KMS-11 (cell line): ENCODE data around the gene HIPK4.

Experiments used
- H2AFZ ChIP-seq: fragments of 200-600 bp; sonication (generic); 2 replicates; pipeline ENCODE4 v1.6.1; 2016; ENCODE audit warnings: antibody characterized with exemption, mixed run types, low read depth
- H3K27ac ChIP-seq: fragments of 200-600 bp; sonication (generic); 2 replicates; pipeline ENCODE4 v1.6.1; 2016; ENCODE audit warnings: mild to moderate bottlenecking, mixed run types
- H3K27me3 ChIP-seq: fragments of 200-600 bp; sonication (generic); 2 replicates; pipeline ENCODE4 v1.6.1; 2017; ENCODE audit warnings: mild to moderate bottlenecking, low read depth, mixed run types, moderate library complexity; ENCODE audit not compliant: insufficient read depth
- H3K36me3 ChIP-seq: fragments of 200-600 bp; sonication (generic); 2 replicates; pipeline ENCODE4 v1.6.1; 2017; ENCODE audit warnings: mild to moderate bottlenecking, mixed run types; ENCODE audit not compliant: insufficient read depth
- H3K4me1 ChIP-seq: fragments of 200-600 bp; sonication (generic); 2 replicates; pipeline ENCODE4 v1.6.1; 2016; ENCODE audit warnings: mild to moderate bottlenecking, low read depth, mixed run types; ENCODE audit not compliant: poor library complexity, severe bottlenecking
- H3K4me2 ChIP-seq: fragments of 200-600 bp; sonication (generic); 2 replicates; pipeline ENCODE4 v1.7.0; 2016; ENCODE audit warnings: mild to moderate bottlenecking, mixed run types
- H3K4me3 ChIP-seq: fragments of 200-600 bp; sonication (generic); IDR thresholded peaks from 2 replicates; pipeline ENCODE4 v1.6.1; 2017; ENCODE audit warnings: low read depth, low read length, mixed read lengths; ENCODE audit not compliant: insufficient read depth
- H3K79me2 ChIP-seq: fragments of 200-600 bp; sonication (generic); 2 replicates; pipeline ENCODE4 v1.6.1; 2016; ENCODE audit warnings: low read depth, mixed run types; ENCODE audit not compliant: insufficient read depth
- H3K9ac ChIP-seq: fragments of 200-600 bp; sonication (generic); 2 replicates; pipeline ENCODE4 v1.6.1; 2016; ENCODE audit warnings: mild to moderate bottlenecking, mixed run types
- H4K20me1 ChIP-seq: fragments of 200-600 bp; sonication (generic); 2 replicates; pipeline ENCODE4 v1.6.1; 2016; ENCODE audit warnings: mild to moderate bottlenecking, mixed run types; ENCODE audit not compliant: insufficient read depth
- TF ChIP-seq, protein P1 (sequence below): fragments of 200-600 bp; sonication (generic); conservative IDR thresholded peaks from 2 replicates; pipeline ENCODE4 v1.6.1; 2017; ENCODE audit warnings: low read depth, mild to moderate bottlenecking, antibody characterized with exemption, low read length, moderate library complexity, mixed read lengths

The HIPK4 gene

GRCh38 chr19:40415768-40416167 is 25.8 kb upstream of the HIPK4 start:
- Histone ChIP-seq H3K27ac (no peak overlapping the region), H4K20me1 (no peaks in the 10 kb centered on the region), H3K4me1 (peaks cover 13% of the 10 kb centered on the region), H2AFZ (no peak overlapping the region), H3K27me3 (no peaks in the 10 kb centered on the region), H3K4me3 (no peak overlapping the region), H3K36me3 (no peaks in the 10 kb centered on the region), H3K9ac (no peak overlapping the region), H3K79me2 (no peaks in the 10 kb centered on the region), H3K4me2 (no peak overlapping the region)
- TF ChIP-seq, protein P1, sequence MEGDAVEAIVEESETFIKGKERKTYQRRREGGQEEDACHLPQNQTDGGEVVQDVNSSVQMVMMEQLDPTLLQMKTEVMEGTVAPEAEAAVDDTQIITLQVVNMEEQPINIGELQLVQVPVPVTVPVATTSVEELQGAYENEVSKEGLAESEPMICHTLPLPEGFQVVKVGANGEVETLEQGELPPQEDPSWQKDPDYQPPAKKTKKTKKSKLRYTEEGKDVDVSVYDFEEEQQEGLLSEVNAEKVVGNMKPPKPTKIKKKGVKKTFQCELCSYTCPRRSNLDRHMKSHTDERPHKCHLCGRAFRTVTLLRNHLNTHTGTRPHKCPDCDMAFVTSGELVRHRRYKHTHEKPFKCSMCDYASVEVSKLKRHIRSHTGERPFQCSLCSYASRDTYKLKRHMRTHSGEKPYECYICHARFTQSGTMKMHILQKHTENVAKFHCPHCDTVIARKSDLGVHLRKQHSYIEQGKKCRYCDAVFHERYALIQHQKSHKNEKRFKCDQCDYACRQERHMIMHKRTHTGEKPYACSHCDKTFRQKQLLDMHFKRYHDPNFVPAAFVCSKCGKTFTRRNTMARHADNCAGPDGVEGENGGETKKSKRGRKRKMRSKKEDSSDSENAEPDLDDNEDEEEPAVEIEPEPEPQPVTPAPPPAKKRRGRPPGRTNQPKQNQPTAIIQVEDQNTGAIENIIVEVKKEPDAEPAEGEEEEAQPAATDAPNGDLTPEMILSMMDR, result no peak

DNA sequence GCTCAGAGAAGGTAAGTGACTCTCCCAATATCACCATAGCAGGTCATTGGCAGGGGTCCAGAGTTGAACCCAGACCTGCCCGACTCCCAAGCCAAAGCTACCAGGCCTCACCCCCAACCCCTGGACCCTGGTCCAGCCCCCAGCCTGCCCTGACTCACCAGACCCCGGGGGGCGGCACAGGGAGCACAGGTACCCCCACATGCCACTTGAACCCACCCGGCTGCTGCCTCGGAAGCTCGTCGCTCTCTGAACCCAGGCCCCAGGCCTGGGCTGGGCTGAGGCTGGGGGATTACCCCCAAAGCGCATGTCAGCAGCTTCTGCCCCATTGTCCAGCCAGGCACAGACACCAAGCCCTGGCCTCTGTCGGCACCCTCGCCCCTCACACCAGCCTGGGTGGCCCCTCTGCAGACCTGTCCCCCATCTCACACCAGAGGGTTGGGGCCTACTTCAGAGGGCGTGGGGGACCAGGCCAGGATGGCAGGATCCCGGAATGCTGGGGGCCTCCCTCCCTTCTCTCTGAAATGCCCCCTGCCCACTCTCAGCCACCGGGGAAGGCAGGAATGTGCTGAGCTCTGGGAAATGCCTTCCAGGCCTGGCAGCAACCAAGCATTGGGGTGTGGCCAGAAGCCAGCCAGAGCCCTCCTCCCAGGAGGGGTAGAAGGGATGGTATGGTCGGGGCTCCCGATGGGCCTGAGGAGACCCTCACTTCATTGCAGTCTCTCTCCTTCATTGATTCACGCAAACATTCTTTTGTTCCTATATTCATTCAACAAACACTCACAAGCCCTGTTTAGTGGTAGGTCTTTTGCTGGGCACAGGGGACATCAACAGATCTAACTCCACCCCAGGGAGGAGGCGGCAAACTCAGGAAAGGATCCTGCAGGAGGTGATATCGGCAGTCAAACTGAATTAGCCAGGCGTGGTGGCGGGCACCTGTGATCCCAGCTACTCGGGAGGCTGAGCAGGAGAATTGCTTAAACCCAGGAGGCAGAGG is 24.9 kb upstream of the HIPK4 start:
- Histone ChIP-seq H3K4me2 (no peak overlapping the region), H3K4me1 (peaks cover 13% of the 10 kb centered on the region), H3K79me2 (no peaks in the 10 kb centered on the region), H3K9ac (no peak overlapping the region), H3K27me3 (no peaks in the 10 kb centered on the region), H3K27ac (no peak overlapping the region), H3K4me3 (no peak overlapping the region), H2AFZ (0 out of 2 replicates have a peak overlapping the region, but pooled peaks have one; percentile 6), H4K20me1 (no peaks in the 10 kb centered on the region), H3K36me3 (no peaks in the 10 kb centered on the region)
- TF ChIP-seq, protein P1, result no peak

- Histone ChIP-seq H3K27ac (no peak within 1 kb of the TSS), H3K4me2 (no peak within 1 kb of the TSS), H3K79me2 (no peaks in the 10 kb centered on the region), H3K4me3 (no peak within 1 kb of the TSS), H3K27me3 (no peaks in the 10 kb centered on the region), H4K20me1 (no peaks in the 10 kb centered on the region), H3K9ac (no peak within 1 kb of the TSS), H3K4me1 (peaks cover 13% of the 10 kb centered on the region), H3K36me3 (no peaks in the 10 kb centered on the region), H2AFZ (no peak within 1 kb of the TSS)
- TF ChIP-seq, protein P1, result no peak
Measured at GRCh38 chr19:40413291-40413845, 23.4 kb upstream of the HIPK4 start, which contains the start of gene PRX. Gene PRX (minus strand): TSS chr19:40413378. CDS start chr19:40407932, 5,446 bp downstream.

GRCh38 chr19:40412866-40413265 is 22.9 kb upstream of the HIPK4 start:
- H3K9ac ChIP-seq, result no peak overlapping the region
- no peak overlapping the region for H3K4me2 ChIP-seq
- no peak overlapping the region for H3K4me3 ChIP-seq
- H3K36me3 ChIP-seq, result no peaks in the 10 kb centered on the region
- H3K4me1 ChIP-seq, result peaks cover 13% of the 10 kb centered on the region
- TF ChIP-seq, protein P1, result no peak
- no peak overlapping the region for H3K27ac ChIP-seq
- no peaks in the 10 kb centered on the region for H4K20me1 ChIP-seq
- no peak overlapping the region for H2AFZ ChIP-seq
- no peaks in the 10 kb centered on the region for H3K79me2 ChIP-seq
- no peaks in the 10 kb centered on the region for H3K27me3 ChIP-seq
